SU-DHL-6 (cell line): ENCODE measurements around the gene UROC1.

Source experiments
- EZH2phosphoT487 ChIP-seq: fragments of 200-600 bp; sonication (generic), shearing (Covaris generic); conservative IDR thresholded peaks from 2 replicates; pipeline ENCODE4 v1.6.1; 2018; ENCODE audit warnings: mild to moderate bottlenecking, antibody characterized with exemption, low read length, moderate library complexity, mixed read lengths
- TF ChIP-seq, protein P1 (sequence below): fragments of 200-600 bp; sonication (generic); IDR thresholded peaks from one replicate; pipeline ENCODE4 v1.5.1; 2017; ENCODE audit warnings: antibody characterized with exemption, mild to moderate bottlenecking, low read length, moderate library complexity; ENCODE audit not compliant: insufficient read depth, poor library complexity, severe bottlenecking

DNA sequence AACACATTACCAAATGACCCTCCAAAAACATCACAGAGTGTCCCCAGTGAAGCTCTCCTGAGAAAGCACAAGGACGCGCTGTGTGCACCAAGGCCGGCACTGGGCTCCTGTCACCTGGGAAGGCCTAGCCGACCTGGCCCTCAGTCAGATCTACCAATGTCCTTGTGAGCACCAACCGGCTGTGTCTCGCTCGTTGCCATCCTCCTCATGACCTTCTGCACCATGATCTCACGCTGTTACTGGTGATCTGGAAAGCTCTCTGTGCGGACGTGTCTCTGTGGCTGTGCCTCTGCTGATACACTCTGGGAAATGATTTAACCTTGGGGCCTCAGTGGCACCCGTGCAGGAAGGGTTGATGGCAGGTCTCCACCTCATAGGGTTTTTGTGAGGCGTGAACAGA is 66.1 kb downstream of the UROC1 start:
- TF ChIP-seq, protein P1, sequence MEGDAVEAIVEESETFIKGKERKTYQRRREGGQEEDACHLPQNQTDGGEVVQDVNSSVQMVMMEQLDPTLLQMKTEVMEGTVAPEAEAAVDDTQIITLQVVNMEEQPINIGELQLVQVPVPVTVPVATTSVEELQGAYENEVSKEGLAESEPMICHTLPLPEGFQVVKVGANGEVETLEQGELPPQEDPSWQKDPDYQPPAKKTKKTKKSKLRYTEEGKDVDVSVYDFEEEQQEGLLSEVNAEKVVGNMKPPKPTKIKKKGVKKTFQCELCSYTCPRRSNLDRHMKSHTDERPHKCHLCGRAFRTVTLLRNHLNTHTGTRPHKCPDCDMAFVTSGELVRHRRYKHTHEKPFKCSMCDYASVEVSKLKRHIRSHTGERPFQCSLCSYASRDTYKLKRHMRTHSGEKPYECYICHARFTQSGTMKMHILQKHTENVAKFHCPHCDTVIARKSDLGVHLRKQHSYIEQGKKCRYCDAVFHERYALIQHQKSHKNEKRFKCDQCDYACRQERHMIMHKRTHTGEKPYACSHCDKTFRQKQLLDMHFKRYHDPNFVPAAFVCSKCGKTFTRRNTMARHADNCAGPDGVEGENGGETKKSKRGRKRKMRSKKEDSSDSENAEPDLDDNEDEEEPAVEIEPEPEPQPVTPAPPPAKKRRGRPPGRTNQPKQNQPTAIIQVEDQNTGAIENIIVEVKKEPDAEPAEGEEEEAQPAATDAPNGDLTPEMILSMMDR = no peak
- no peak for TF ChIP-seq EZH2phosphoT487
